Thyroid gland (tissue), 4 donors: Measurements from ENCODE around the gene KIF20B.

Source experiments
- CTCF ChIP-seq, 6 experiments: fragments of 200-600 bp in 3 of 6; fragments of 450-650 bp in 3 of 6; sonication (generic) in 3 of 6; IDR thresholded peaks; one replicate each; pipeline ENCODE4 v1.5.1; 2016 to 2019; ENCODE audit warnings: antibody characterized with exemption in 6 of 6, mild to moderate bottlenecking in 2 of 6, inconsistent platforms in 1 of 6, moderate library complexity in 1 of 6
- POLR2A ChIP-seq, 2 donors: fragments of 450-650 bp; IDR thresholded peaks; one replicate each; pipeline ENCODE4 v1.6.1; 2017; ENCODE audit warnings: antibody characterized with exemption in 2 of 2, mild to moderate bottlenecking in 2 of 2, moderate library complexity in 1 of 2

- TF ChIP-seq CTCF (IDR thresholded peaks at IDR 0.05) (no peak), POLR2A (IDR thresholded peaks at IDR 0.05) (no peak)
Observed at GRCh38 chr10:89741126-89741762, 39.9 kb downstream of the KIF20B start.
